Ishikawa (cell line): Measurements from ENCODE around the gene TRIM44.
A peak's percentile ranks its signal among the peaks of the same experiment; 100 is the strongest.

Source experiments
- CEBPB ChIP-seq: IDR thresholded peaks from 2 replicates; pipeline ENCODE4 v1.6.1; 2012
- CREB1 ChIP-seq: IDR thresholded peaks from 2 replicates; pipeline ENCODE4 v1.6.1; 2012; ENCODE audit warnings: low read depth
- EGR1 ChIP-seq: IDR thresholded peaks from 2 replicates; pipeline ENCODE4 v1.6.1; 2012
- EP300 ChIP-seq: IDR thresholded peaks from 2 replicates; pipeline ENCODE4 v1.6.1; 2012; ENCODE audit warnings: borderline replicate concordance
- FOXM1 ChIP-seq: IDR thresholded peaks from 2 replicates; pipeline ENCODE4 v1.6.1; 2012; ENCODE audit warnings: low read depth, borderline replicate concordance
- MAX ChIP-seq: IDR thresholded peaks from 2 replicates; pipeline ENCODE4 v1.6.1; 2012
- NFIC ChIP-seq: IDR thresholded peaks from 2 replicates; pipeline ENCODE4 v1.6.1; 2012
- RAD21 ChIP-seq: IDR thresholded peaks from 2 replicates; pipeline ENCODE4 v1.6.1; 2012; ENCODE audit warnings: low read depth
- REST ChIP-seq: IDR thresholded peaks from 2 replicates; pipeline ENCODE4 v1.6.1; 2012; ENCODE audit warnings: low read depth, mild to moderate bottlenecking
- TAF1 ChIP-seq: IDR thresholded peaks from 2 replicates; pipeline ENCODE4 v1.6.1; 2012; ENCODE audit warnings: low read depth, mild to moderate bottlenecking
- TCF12 ChIP-seq: IDR thresholded peaks from 2 replicates; pipeline ENCODE4 v1.6.1; 2012; ENCODE audit warnings: low read depth
- TEAD4 ChIP-seq: IDR thresholded peaks from 2 replicates; pipeline ENCODE4 v1.6.1; 2012
- YY1 ChIP-seq: IDR thresholded peaks from 2 replicates; pipeline ENCODE4 v1.6.1; 2012; ENCODE audit warnings: low read depth
- ZBTB7A ChIP-seq: IDR thresholded peaks from 2 replicates; pipeline ENCODE4 v1.6.1; 2012; ENCODE audit warnings: low read depth
- TF ChIP-seq, protein P1 (sequence below): IDR thresholded peaks from 2 replicates; pipeline ENCODE4 v1.6.1; 2012

TRIM44 gene

DNA sequence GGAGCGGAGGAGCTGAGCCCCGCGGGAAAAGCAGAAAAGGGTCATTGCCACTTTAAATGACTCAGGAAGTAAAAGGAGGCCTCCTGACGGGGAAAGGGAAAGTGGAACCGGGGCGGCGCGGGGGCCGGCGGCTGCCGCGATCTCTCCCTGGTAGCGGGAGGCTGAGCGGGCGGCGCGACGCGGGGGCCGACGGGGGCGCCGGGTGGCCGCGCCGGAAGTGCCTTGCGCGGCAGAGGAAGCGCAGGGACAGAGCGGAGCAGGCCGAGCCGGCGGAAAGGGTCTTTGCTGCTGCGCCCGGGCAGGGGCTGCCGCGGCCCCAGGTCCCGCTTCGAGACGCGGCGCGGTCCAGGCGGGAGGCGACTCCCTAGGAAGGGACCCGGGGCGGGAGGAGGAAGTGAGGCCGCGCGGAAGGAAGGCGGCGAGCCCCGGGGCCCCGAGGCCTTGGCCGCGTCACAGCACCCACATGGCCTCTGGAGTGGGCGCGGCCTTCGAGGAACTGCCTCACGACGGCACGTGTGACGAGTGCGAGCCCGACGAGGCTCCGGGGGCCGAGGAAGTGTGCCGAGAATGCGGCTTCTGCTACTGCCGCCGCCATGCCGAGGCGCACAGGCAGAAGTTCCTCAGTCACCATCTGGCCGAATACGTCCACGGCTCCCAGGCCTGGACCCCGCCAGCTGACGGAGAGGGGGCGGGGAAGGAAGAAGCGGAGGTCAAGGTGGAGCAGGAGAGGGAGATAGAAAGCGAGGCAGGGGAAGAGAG lies at the start of gene TRIM44:
Gene TRIM44, plus strand, starts transcription at position 127 of the 759 bp plus-strand sequence. Its CDS starts 337 bp downstream, at position 464.
- TF ChIP-seq EGR1 = no peak; the same call in none of the 2 replicates
- peak; percentile 55; the same call in 1 of the 2 replicates for TF ChIP-seq TAF1
- TF ChIP-seq, protein P1, sequence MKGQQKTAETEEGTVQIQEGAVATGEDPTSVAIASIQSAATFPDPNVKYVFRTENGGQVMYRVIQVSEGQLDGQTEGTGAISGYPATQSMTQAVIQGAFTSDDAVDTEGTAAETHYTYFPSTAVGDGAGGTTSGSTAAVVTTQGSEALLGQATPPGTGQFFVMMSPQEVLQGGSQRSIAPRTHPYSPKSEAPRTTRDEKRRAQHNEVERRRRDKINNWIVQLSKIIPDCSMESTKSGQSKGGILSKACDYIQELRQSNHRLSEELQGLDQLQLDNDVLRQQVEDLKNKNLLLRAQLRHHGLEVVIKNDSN = peak; percentile 76
- TF ChIP-seq YY1 = peak; percentile 43; the same call in 1 of the 2 replicates
- TF ChIP-seq TEAD4 = peak; percentile 32; the same call in 1 of the 2 replicates
- TF ChIP-seq EP300 = no peak
- peak; percentile 100 for TF ChIP-seq MAX
- TF ChIP-seq TCF12 = peak; percentile 66; the same call in 1 of the 2 replicates

DNA sequence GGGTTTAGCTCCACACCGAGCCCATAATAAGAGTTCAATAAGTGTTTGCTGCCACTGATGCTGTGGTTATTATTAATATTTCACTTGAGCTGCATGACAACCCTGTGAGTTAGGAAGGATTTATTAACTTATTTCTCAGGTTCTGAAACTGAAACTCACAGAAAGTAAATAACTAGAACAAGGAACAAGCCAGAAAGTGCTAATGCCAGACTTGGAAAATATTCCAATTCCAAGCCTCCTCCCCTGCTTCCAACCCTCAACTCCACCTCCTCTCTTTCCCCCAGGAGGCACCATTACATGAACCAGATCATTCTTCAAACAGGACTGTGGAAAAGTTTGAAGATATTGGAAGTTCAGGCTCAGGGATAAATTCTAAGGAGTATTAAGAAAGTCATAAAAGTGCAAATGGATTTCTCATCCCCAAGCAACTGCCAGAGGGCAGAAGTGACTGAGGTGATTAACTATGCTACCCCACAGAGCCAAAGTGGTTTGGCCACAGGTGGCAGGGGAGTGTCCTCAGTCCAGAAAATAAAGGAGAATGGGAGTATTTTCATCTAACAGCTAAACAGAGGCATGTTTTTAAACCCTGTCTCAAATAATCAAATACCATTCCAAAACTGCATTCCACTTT lies 47.5 kb upstream of the TRIM44 start:
- TF ChIP-seq FOXM1 (no peak), YY1 (no peak), TEAD4 (no peak), TAF1 (no peak), CREB1 (no peak), REST (no peak), NFIC (no peak), RAD21 (no peak; the same call in 1 of the 2 replicates), ZBTB7A (no peak), EP300 (no peak; the same call in 1 of the 2 replicates), EGR1 (no peak), TCF12 (no peak), CEBPB (no peak), MAX (no peak)
- TF ChIP-seq, protein P1 = no peak

DNA sequence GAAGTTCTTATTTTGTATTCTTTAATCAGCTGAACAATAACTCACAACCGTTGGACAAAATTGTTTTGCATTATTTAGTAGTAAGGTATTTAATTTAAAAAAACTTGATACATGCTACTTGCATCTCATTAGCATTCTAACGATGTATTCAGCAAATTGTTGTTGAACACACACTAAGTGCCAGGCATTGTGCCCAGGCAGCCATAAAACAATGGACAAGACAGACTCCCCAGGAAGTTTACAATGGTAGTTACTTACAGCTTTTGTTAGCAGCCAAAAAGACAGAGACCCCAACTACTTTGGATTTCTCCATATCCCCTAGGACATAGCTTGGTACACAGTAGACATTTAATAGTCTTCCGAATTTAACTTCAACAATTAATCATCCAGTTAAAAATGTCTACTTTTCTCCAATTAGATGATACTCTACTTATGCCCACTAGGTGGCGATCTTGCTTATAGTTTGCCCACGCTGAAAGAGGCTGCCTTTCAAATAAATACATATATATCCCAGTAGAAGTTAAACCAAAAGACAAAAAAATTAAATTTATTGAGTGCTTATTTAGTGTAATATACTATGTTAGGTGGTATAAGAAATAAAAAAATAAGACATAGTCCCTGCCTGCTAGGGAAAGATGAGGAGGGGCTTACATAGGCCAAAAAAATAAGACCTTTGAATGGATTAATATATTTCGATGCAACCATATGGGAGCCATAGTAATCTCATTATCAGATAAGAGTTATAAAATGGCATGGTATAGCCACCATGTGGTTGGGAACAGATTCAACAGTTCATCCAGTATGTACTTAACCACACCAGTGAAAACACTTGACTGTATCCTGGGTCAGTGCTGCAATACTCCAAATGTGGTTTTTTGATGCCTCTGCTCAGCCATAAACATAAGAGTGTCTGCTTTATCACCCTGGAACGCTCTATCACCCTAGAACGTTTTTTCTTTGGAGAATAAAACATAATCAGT lies 46.4 kb upstream of the TRIM44 start:
- TF ChIP-seq, protein P1 = no peak
- no peak for TF ChIP-seq TAF1
- TF ChIP-seq RAD21 = peak; percentile 88
- TF ChIP-seq MAX = no peak
- no peak for TF ChIP-seq REST
- TF ChIP-seq CEBPB = no peak
- TF ChIP-seq FOXM1 = 0 out of 2 replicates have a peak, but pooled peaks have one; percentile 9
- no peak for TF ChIP-seq TCF12
- TF ChIP-seq NFIC = no peak

- TF ChIP-seq FOXM1 = no peak
- no peak for TF ChIP-seq TCF12
- TF ChIP-seq EP300 = no peak
- TF ChIP-seq, protein P1 = no peak
- TF ChIP-seq REST = no peak
- TF ChIP-seq TAF1 = no peak
Observed at GRCh38 chr11:35617316-35617686, 45.3 kb upstream of the TRIM44 start.
